Calu3 (cell line): Measurements from ENCODE around the gene ZNF580. TPM values are rescaled to one million over a fixed set of nuclear protein-coding genes. Genes with fewer than 3 reads are reported as not detected.
A peak's percentile ranks its signal among the peaks of the same experiment; 100 is the strongest.

Experiments used
- BruUV-seq: library from RNA; stranded (reverse); fragments of 400-500 nt; replicated peaks from 2 replicates; lab custom pipeline; 2021; lab: Mats Ljungman, UMichigan
- CTCF ChIA-PET: fragments of 300-600 bp; sonication (Branson Sonifier 250); formaldehyde crosslinking; loops from one replicate; lab custom pipeline; 2022; ENCODE audit warnings: antibody characterized with exemption; lab: Charles Lee
- DNase-seq: peaks from one replicate; pipeline ENCODE4 v3.0.0; 2022
- H3K27ac Mint-ChIP-seq: one replicate; pipeline ENCODE4 v1.8.0; 2022; ENCODE audit warnings: mixed read lengths; ENCODE audit not compliant: unreplicated experiment
- H3K27me3 Mint-ChIP-seq: one replicate; pipeline ENCODE4 v1.8.0; 2022; ENCODE audit warnings: mixed read lengths; ENCODE audit not compliant: unreplicated experiment
- H3K36me3 Mint-ChIP-seq: one replicate; pipeline ENCODE4 v1.8.0; 2022; ENCODE audit warnings: mild to moderate bottlenecking, moderate library complexity, mixed read lengths; ENCODE audit not compliant: insufficient read depth, unreplicated experiment
- H3K4me1 Mint-ChIP-seq: one replicate; pipeline ENCODE4 v1.8.0; 2022; ENCODE audit warnings: mild to moderate bottlenecking, low read depth, mixed read lengths; ENCODE audit not compliant: unreplicated experiment
- H3K4me3 Mint-ChIP-seq: one replicate; pipeline ENCODE4 v1.8.0; 2022; ENCODE audit warnings: mild to moderate bottlenecking, low read depth, moderate library complexity, mixed read lengths; ENCODE audit not compliant: unreplicated experiment
- H3K9me3 Mint-ChIP-seq: one replicate; pipeline ENCODE4 v1.8.0; 2022; ENCODE audit warnings: low read depth, mixed read lengths; ENCODE audit not compliant: unreplicated experiment
- intact Hi-C: fragments of 100-400 bp; cut with micrococcal nuclease; formaldehyde crosslinking; loops from one replicate; pipeline ENCODE4 v1.10.0; 2022; ENCODE audit not compliant: unreplicated experiment
- total RNA-seq: library from RNA; stranded (reverse); gene quantifications from 2 replicates; pipeline ENCODE4 v1.2.3, GENCODE V29; 2022
- TF ChIP-seq, protein P1 (sequence below): fragments of 200-600 bp; IDR thresholded peaks from one replicate; pipeline ENCODE4 v1.8.0; 2022; ENCODE audit warnings: antibody characterized with exemption; ENCODE audit not compliant: unreplicated experiment

Gene ZNF580
- total RNA-seq, 1 experiment from 2014 or later: 35.6 TPM

DNA sequence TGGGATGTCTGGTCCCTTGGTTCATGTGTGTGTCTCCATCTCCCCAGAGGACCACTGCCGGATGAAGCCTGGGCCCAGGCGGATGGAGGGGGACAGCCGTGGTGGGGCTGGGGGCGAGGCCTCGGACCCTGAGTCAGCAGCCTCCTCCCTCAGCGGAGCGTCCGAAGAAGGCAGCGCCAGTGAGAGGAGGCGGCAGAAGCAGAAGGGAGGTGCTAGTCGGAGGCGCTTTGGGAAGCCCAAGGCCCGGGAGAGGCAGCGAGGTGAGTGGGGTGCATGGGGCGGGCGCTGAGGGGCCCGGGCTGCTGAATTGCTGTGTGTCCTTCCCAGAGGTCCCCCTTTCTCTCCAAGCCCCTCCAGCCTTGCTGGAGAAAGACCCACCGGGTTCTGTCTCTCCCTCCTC, 10.4 kb downstream of the ZNF580 start:
- peak overlapping the region; percentile 11 for H3K27ac Mint-ChIP-seq

DNA sequence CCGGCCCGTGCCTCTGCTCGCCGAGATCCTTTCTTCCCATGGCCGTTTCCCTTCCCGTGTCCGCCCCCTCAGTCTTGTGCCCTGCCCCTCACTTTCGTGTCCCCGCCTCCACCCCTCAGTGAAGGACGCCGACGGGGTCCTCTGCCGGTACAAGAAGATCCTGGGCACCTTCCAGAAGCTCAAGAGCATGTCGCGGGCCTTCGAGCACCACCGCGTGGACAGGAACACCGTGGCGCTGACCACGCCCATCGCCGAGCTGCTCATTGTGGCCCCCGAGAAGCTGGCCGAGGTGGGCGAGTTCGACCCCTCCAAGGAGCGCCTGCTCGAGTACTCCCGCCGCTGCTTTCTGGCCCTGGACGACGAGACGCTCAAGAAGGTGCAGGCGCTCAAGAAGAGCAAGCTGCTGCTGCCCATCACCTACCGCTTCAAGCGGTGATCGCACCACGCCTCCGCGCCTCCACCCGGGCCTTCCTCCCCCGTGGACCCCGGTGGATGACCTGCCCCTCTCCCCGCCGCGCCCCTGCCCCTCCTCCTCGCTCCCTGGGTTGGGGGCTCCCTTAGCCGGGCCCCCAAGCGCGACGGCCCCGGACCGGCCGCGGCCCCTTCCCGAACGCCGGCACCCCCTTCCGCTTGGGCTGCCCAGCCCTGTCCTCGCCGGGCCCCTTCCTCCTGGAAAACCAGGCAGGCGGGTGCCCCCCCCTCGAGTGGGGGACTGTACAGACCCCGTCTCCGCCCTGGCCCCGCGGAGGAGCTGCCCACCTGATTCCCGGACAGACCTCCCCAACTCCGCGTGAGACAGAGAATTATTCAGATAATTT, 11.7 kb downstream of the ZNF580 start:
- Mint-ChIP-seq H3K4me3 (peak overlapping the region; percentile 96), H3K9me3 (no peaks in the 10 kb centered on the region), H3K4me1 (peaks cover 6% of the 10 kb centered on the region), H3K27me3 (no peaks in the 10 kb centered on the region), H3K36me3 (peaks cover 75% of the 10 kb centered on the region), H3K27ac (peak overlapping the region; percentile 96)
- intact Hi-C loops: loop anchor here (10.0 kb wide), 1 partner anchor 152 kb away; no protein-coding TSS in a partner anchor
- no TSS peak for BruUV-seq
- no peak for DNase-seq
- CTCF ChIA-PET: interaction anchor here (0.6 to 0.7 kb wide), 4 partner anchors 49 to 695 kb away, joined by 3 to 7 read pairs (median 3); no protein-coding TSS in a partner anchor
- TF ChIP-seq, protein P1, sequence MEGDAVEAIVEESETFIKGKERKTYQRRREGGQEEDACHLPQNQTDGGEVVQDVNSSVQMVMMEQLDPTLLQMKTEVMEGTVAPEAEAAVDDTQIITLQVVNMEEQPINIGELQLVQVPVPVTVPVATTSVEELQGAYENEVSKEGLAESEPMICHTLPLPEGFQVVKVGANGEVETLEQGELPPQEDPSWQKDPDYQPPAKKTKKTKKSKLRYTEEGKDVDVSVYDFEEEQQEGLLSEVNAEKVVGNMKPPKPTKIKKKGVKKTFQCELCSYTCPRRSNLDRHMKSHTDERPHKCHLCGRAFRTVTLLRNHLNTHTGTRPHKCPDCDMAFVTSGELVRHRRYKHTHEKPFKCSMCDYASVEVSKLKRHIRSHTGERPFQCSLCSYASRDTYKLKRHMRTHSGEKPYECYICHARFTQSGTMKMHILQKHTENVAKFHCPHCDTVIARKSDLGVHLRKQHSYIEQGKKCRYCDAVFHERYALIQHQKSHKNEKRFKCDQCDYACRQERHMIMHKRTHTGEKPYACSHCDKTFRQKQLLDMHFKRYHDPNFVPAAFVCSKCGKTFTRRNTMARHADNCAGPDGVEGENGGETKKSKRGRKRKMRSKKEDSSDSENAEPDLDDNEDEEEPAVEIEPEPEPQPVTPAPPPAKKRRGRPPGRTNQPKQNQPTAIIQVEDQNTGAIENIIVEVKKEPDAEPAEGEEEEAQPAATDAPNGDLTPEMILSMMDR: no peak

More for the DNA sequence above, 10.4 kb downstream of the ZNF580 start:
- Mint-ChIP-seq H3K36me3 (peaks cover 73% of the 10 kb centered on the region), H3K4me1 (no peaks in the 10 kb centered on the region), H3K9me3 (no peaks in the 10 kb centered on the region), H3K27me3 (no peaks in the 10 kb centered on the region), H3K4me3 (no peak overlapping the region)
- no peak for DNase-seq
- TF ChIP-seq, protein P1: no peak
- no TSS peak for BruUV-seq
- intact Hi-C loops: loop anchor here (10.0 kb wide), 1 partner anchor 154 kb away; no protein-coding TSS in a partner anchor
- CTCF ChIA-PET: no interaction called here

DNA sequence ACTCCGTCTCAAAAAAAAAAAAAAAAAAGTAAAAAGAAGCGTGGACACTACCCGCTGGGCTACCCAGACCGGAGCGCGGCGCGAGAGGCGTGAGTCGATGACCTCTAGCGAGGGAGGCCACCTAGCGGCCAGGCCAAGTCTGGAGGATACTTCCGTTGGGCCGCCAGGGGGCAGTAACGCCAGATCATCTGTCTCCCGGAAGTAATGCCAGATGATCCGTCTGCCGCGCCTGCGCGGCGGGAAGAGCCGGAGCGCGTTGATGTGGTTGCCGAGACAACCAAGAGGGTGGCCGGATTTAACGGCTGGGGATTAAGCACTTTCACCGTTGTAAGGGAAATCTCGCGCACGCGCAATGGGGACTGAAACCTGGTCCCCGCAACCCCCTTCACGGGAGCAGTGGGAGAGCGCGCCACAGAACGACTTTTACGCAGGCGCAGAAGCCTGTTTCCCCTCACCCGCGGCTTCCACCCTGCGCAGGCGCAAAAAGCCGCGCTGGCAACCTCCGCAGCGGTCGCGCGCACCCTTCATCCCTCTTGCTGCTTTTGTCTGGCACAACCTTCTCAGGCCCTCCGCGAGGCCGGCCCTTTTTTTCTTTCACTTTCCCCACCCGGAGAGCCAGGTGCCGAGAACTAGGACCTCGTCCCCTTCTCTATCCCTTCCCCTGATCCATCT, 13.0 kb downstream of the ZNF580 start:
- Mint-ChIP-seq H3K27ac (peak overlapping the region; percentile 96), H3K4me1 (peaks cover 10% of the 10 kb centered on the region), H3K9me3 (no peaks in the 10 kb centered on the region), H3K4me3 (peak overlapping the region; percentile 96), H3K36me3 (peaks cover 69% of the 10 kb centered on the region), H3K27me3 (no peaks in the 10 kb centered on the region)
- TF ChIP-seq, protein P1: peak; percentile 100
- peak; percentile 98 for DNase-seq
- BruUV-seq: TSS peak; percentile 86
- CTCF ChIA-PET: interaction anchor here (0.6 to 1.5 kb wide), 19 partner anchors 11 to 697 kb away, joined by 3 to 15 read pairs (median 3); partner anchors contain the start of genes FIZ1 and TMEM238
- intact Hi-C loops: loop anchor here (10.0 kb wide), 1 partner anchor 151 kb away; no protein-coding TSS in a partner anchor

DNA sequence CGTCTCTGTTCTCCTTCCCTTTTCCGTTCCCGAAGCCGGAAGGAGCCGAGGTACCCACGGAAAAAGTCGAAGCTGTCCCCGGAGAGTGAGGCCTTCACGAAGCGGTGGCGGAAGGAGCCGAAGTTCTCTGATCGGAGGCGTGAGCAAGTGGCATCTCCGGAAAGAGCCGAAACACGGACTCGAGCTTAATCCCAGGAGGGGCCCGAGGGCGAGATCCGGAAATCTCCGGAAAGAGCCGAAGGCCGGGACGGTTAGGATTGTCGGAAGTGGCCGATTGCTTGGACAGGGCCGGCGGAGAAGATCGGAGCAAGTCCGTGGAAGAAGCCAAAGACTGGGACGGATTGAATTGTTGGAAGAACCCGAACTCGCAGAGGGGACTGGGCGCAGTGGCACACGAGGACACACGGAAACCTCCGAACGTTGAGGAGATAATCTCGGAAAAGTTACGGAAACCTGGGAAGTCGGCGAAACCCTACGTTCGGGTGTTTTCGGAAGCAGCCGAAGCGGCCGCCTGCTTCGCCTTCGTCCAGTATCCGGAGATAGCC, 13.6 kb downstream of the ZNF580 start:
- Mint-ChIP-seq H3K4me3 (peak overlapping the region; percentile 96), H3K36me3 (peaks cover 71% of the 10 kb centered on the region), H3K4me1 (peaks cover 14% of the 10 kb centered on the region), H3K27ac (peak overlapping the region; percentile 96), H3K9me3 (no peaks in the 10 kb centered on the region), H3K27me3 (no peaks in the 10 kb centered on the region)
- CTCF ChIA-PET: interaction anchor here (0.6 to 1.5 kb wide), 15 partner anchors 12 to 679 kb away, joined by 3 to 15 read pairs (median 3); partner anchors contain the start of genes FIZ1 and TMEM238
- TF ChIP-seq, protein P1: no peak
- DNase-seq: peak; percentile 99
- intact Hi-C loops: loop anchor here (10.0 kb wide), 1 partner anchor 150 kb away; no protein-coding TSS in a partner anchor
- no TSS peak for BruUV-seq
